HG02885 (cell line): Measurements from ENCODE around the gene RAMACL.
"Not testable (repeated sequence)": the region's sequence is repeated elsewhere in the genome, so short reads cannot be mapped to it uniquely, and the experiment has no call there.

Source experiments
- ATAC-seq: cut with Tn5 transposase; IDR thresholded peaks from one replicate; pipeline ENCODE4 v1.9.1; 2021; ENCODE audit warnings: mild to moderate bottlenecking; ENCODE audit not compliant: unreplicated experiment, poor library complexity

Gene RAMACL

DNA sequence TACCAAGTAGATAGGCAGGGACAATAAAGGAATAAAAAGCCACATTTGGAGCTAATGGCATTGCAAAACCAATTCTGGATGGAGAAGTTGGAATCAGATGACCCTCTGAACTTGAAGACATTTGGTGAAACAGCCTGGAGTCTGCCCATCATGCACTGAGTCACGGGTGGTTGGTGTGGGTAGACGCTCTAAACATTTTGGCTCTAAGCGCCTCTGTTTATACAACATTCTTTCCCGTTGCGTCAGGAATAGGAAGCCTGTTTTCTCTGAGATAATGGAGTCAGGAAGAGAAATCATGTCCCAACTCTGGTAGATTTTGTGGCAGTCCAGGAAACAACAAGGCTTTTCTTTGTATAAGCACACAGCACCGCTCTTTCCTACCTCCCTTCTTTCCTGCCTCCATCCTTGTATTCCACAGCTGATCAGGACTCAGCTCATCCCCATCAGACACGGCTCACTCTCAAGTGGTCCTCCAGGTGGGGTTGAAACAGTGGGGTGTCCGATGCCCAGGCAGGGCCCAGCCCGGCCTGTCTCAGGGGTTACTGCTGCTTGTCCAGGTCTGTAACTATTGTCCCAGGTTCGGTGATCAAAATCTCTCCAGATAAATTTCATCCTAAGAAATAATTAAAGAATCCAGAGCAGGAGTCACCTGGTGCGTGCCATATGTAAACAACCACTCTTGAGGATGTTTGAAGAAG, 12.1 kb upstream of the RAMACL start:
- no peak for ATAC-seq

DNA sequence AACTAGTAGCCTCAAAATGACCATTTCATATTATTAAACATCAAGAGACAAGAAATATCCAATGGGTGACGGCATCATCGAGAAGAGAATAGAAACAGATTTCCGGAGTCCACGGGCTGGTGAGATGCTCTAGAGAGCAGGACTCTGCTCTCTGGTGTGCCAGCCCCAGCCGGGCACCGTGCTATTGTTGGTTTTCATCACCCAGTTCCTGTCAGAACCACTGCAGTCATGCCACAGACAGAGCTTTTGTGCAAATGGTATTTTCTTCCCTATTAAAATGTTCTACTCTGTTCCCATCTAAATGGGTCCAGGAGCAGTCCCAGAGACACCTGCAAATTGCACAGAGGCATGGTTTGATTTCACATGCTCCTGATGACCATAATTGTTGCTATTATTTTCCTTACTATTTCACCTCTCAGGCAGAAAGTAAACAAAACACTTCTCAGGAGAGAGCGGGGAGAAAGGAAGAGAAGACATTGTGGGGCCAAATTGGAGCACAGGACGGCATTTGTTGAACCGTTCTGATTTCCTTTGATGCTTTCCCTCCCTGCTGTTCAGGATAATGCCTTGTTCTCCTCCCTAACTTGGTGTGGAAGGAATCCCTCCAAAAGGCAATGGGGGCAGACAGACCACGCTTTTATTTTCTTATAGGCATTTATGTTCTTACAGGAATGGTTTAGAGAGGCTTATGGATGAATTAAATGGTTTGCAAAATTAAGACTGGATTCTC, 11.4 kb upstream of the RAMACL start:
- ATAC-seq: no peak

- no peak for ATAC-seq
Observed at GRCh38 chr6:166596776-166597507, 10.5 kb upstream of the RAMACL start.

DNA sequence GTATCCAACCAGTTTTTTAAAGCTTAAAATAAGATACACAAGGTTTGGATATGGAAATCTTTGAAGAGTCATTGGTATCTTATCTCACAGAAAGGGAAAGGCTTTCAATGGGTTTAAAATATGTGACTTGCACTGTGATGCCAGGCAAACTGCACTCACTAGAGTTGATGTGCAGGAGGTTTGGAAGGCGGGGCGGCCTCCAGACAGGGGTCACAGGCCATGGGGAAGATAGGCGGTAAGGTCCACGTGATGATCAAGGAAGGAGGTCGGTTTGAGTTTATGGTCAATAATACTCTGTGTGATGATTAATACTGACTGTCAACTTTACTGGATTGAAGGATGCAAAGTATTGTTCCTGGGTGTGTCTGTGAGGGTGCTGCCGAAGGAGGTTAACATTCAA, 9.5 kb upstream of the RAMACL start:
- ATAC-seq: no peak

DNA sequence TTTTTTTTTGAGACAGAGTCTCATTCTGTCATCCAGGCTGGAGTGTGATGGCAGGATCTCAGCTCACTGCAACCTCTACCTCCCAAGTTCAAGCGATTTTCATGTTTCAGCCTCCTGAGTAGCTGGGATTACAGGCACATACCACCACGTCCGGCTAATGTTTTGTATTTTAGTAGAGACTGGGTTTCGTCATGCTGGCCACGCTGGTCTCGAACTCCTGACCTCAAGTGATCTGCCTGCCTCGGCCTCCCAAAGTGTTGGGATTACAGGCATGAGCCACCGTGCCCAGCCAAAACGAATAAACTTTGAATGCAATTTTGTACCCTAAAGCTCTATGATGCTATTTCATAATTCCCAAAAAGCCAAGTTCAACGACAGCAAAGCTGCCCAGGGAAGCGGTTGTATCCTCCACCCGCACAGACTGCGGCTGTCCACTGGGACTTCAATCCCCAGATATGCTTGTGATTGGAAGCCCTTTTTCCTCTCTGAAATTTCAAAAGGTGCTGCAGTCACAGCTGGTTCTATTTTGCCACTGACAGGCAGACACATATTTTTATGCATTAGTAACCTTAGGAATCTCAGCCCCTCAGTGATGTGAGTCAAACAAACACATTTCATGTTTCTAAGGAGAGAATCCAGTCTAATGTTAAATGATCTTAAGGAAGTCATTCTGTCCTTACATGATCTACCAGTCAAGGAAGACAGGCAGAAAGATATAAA, 8.7 kb upstream of the RAMACL start:
- ATAC-seq: no peak

DNA sequence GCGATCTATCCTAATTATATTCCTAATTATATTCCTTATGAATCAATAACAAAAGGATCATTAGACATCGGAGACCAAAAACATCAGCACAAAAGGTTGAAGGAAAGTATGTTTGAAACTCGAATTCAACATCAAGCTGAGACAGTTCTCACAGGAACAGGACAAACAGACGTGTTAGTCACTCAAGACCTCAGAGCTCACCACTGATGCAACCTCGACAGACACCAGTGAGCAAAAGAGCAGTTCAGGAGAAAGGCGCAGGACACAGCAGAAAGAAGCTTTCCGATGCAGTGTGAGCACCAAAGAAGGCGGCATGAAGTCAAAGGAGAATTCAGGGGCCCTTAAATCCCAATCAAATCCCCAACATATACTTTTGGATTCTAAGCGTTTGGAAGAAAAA, 6.3 kb upstream of the RAMACL start:
- no peak for ATAC-seq

DNA sequence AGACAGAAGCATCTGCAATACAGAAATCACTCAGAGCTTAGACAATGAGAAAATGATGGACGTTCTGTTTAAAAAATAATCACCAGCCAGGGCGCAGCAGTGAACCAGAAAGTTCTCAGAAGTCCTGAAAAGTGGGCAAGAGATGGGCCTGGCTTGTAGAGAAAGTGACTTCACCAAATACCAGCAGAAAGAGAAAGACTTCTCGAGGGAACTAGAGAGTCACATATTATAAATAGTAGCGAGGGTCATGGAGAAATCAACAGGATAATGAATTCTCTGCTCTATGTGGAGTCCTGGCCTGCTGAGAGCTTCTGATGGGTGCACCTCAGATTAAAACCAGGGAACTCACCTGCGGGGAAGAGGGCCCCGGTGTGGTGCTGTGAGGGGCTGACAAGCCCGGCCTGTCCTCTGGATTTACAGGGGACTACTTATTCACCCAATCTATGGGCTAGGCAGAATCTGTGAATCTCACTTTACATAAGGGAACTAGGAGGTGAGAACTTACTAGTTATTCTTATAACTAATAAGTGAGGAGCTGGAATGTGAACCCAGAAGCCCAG, 5.6 kb upstream of the RAMACL start:
- no peak for ATAC-seq

DNA sequence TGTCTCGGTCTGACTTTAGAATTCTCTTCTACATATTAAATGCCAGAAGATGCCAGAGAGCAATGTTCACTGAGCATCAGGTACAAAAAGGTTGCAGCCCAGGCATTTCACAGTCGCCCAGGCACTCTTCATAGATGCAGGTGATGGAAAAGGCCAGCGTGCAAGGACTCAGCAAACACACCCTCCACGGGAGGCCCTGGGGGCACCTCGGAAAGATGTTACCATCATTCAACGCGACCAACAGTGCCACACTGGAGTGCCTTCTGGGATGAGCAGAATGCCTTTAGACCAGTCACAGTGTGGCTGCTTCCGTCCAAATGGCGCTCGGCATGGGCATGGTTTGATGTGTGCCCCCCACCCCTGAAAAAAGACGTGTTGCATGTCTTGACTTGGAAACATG, 4.5 kb upstream of the RAMACL start:
- no peak for ATAC-seq

DNA sequence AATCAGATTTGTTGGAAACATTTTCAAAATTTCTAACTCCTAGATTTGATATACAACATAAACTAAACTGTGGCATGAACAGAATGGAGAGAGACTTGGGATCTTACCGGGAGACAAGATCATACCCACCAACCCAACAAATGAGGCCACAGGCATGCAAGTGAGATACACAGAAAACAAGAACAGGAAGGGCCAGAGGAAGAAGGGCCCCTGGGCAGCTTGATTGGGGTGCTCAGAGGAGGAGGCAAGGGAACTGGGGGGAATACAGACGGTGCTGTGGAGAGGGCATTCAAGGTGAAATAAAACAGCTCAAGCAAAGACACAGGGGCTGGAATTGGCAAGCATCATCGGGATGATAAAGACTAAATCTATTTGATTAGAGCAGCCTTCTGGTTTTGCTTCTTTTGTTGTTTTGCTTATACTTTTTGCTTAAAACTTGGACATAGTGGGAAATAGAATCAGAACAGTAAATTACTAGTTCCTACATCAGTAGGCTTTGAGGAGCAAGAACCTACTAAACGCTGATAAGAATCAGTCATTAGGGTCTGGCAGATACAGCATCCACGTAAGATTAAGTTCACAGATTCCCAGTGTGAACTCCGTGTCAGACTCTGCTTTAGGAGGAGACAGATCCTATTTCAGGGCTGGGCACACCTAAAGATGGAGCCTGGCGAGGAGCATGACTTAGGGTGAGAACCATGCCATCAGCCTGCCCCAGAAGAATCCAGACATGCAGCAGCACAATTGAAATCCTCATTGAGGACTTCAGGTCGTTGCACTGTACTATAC, 3.5 kb upstream of the RAMACL start:
- no peak for ATAC-seq

DNA sequence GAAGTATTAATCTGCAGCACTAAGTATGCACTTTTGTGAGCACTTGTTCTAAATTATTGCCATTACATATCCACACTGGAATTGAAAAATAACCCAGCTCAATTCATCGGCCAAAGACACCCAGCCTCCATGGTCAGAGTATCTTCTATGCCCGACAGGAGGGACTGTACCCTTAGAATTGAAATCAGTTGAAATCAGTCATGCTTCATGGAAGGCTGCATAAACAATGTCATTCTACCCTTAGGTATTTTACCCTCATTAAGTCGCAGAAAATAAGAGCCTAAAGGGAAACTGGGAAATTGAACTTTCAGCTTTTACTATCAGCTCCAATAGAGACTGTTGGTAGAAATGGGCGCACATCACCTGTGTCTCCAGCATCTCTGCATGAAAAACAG, 2.9 kb upstream of the RAMACL start:
- peak; percentile 16 for ATAC-seq

DNA sequence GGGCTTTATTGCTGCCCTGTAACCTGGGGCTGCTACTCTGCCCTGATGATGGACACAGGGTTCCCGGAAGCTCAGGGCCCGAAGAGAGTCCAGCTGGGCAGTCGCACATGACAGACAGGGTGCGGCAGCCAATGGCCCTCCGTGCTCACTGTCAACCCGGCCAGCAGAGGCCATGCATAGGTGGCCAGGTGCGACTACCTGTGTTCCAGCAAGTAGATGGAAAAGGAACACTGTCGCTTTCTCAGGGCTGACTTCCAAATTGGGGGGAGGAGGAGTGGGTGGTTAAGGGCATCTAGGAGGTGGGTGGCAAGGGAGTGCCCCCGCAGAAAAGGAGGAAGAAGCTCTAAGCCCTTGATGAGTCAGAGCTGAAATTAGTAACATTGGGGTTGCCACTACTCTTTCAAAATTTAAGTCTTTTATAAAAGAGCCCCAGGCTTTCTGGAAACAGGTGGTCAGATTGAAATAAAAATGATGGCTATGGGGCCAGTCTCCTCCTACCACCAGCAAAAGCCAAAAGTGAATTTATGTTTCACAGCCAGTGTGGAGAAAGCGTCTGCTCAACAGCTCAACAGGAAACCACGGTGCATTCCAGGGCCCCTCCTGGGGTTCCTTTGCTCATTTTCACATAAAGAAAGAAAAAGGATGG, 2.3 kb upstream of the RAMACL start:
- ATAC-seq: peak; percentile 31

- ATAC-seq: peak; percentile 77
Observed at GRCh38 chr6:166587631-166588413, 1.3 kb upstream of the RAMACL start.

- ATAC-seq: no peak
Observed at GRCh38 chr6:166584853-166585429, 1.5 kb downstream of the RAMACL start.

GRCh38 chr6:166584155-166584554, 2.3 kb downstream of the RAMACL start:
- ATAC-seq: no peak

DNA sequence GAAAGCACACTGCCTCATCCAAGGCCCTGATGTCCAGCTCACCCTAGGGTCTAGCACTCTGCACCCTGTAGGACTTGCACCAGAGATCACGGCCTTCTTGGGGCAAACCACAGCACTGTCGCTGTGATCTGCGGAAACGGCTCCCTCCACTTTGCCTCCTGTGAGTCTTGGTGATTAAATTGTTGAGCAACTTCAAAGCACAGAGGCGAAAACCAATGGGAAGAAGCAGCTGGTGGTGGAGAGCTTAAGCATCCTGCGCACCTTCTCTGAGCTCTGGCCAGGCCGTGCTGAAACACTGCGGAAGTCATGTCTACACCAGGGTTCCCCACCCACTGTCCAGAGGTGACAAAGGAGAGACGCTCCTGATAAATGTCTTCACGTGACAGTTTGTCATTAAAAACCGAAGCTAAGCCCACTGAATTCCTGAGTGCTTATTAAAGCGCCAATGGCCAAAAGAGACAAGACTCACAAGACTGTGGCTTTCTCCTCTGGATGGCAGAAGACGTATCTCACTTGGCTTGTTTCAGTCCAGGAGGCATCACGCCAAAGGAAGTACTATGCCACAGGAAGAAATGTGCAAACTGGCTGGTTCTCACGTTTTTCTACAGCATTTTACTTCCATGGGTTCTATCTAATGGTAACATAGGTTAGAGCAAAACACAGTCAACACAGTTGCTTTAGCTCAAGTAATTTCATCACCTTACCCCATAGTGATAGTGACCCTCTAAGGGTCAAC, 3.1 kb downstream of the RAMACL start:
- no peak for ATAC-seq

DNA sequence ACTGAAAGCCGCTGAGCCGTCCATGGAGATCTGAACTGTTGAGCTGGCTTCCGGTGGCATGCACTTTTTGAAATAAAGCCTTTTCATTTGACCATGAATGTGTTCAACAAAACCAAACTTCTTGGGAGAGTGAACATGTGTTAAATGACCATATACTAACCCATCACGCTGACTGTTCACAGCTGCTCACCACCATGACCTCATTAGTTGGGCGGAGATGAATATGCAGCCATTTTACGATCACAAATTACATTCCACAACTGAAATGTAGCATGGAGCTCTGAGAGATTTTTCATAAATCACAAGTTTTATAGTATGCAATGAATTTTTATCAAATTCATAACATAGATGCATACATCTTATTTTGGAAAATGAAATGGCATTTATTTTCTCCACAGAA, 4.2 kb downstream of the RAMACL start:
- ATAC-seq: no peak

GRCh38 chr6:166581801-166582200, 4.7 kb downstream of the RAMACL start:
- not testable (repeated sequence) for ATAC-seq
